Measurements from ENCODE around the gene FRMD8. TPM values are rescaled to one million over a fixed set of nuclear protein-coding genes. Genes with fewer than 3 reads are reported as not detected.
A peak's percentile ranks its signal among the peaks of the same experiment; 100 is the strongest.

Gene FRMD8
- total and polyA plus RNA-seq, 9 of the 15 experiments (the other 6 are each of a cell fraction or from before 2014, with no cell fraction given), result 4.5 to 54.5 (median 15.8) TPM

DNA sequence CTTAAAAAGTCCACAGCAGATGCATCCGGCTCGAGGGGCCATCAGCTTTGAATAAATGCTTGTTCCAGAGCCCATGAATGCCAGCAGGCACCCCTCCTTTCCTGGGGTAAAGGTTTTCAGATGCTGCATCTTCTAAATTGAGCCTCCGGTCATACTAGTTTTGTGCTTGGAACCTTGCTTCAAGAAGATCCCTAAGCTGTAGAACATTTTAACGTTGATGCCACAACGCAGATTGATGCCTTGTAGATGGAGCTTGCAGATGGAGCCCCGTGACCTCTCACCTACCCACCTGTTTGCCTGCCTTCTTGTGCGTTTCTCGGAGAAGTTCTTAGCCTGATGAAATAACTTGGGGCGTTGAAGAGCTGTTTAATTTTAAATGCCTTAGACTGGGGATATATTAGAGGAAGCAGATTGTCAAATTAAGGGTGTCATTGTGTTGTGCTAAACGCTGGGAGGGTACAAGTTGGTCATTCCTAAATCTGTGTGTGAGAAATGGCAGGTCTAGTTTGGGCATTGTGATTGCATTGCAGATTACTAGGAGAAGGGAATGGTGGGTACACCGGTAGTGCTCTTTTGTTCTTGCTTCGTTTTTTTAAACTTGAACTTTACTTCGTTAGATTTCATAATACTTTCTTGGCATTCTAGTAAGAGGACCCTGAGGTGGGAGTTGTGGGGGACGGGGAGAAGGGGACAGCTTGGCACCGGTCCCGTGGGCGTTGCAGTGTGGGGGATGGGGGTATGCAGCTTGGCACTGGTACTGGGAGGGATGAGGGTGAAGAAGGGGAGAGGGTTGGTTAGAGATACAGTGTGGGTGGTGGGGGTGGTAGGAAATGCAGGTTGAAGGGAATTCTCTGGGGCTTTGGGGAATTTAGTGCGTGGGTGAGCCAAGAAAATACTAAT, 38.0 kb downstream of the FRMD8 start (continued):
- TF ChIP-seq FOXM1 (IDR thresholded peaks at IDR 0.05; ENCODE audit: low read depth) (no peak), FOXM1 (CRISPR knock-in tag; IDR thresholded peaks at IDR 0.05; ENCODE audit: low read depth) (no peak), ARHGAP35 (IDR thresholded peaks at IDR 0.05; ENCODE audit: partially characterized antibody) (no peak), ZC3H4 (CRISPR knock-in tag; IDR thresholded peaks at IDR 0.05; ENCODE audit: borderline replicate concordance) (no peak), ZNF24 (IDR thresholded peaks at IDR 0.05) (no peak), DDX20 (tag; IDR thresholded peaks at IDR 0.05; ENCODE audit: low read depth) (no peak), FOXP1 (CRISPR knock-in tag; IDR thresholded peaks at IDR 0.05) (0 out of 2 replicates have a peak, but pooled peaks have one; percentile 23), DIDO1 (tag; IDR thresholded peaks at IDR 0.05; ENCODE audit: low read depth) (no peak), ZNF212 (CRISPR knock-in tag; IDR thresholded peaks at IDR 0.05) (no peak), NBN (IDR thresholded peaks at IDR 0.05; ENCODE audit: low read depth) (no peak), FOSL1 (tag; conservative IDR thresholded peaks at IDR 0.05) (no peak), ZNF143 (CRISPR knock-in tag; IDR thresholded peaks at IDR 0.05) (no peak), GATAD2B (IDR thresholded peaks at IDR 0.05; ENCODE audit: borderline replicate concordance) (no peak), ZNF512 (tag; IDR thresholded peaks at IDR 0.05) (no peak), SRF (CRISPR knock-in tag; IDR thresholded peaks at IDR 0.05) (0 out of 4 replicates have a peak, but pooled peaks of 1 of the 2 experiments have one; percentile 43), KDM4B (IDR thresholded peaks at IDR 0.05; ENCODE audit: borderline replicate concordance in 2 of 2, low read depth in 1 of 2) (no peak), ZNF232 (CRISPR knock-in tag; IDR thresholded peaks at IDR 0.05) (0 out of 2 replicates have a peak, but pooled peaks have one; percentile 68), L3MBTL2 (IDR thresholded peaks at IDR 0.05) (no peak)
- TF ChIP-seq, protein P1, sequence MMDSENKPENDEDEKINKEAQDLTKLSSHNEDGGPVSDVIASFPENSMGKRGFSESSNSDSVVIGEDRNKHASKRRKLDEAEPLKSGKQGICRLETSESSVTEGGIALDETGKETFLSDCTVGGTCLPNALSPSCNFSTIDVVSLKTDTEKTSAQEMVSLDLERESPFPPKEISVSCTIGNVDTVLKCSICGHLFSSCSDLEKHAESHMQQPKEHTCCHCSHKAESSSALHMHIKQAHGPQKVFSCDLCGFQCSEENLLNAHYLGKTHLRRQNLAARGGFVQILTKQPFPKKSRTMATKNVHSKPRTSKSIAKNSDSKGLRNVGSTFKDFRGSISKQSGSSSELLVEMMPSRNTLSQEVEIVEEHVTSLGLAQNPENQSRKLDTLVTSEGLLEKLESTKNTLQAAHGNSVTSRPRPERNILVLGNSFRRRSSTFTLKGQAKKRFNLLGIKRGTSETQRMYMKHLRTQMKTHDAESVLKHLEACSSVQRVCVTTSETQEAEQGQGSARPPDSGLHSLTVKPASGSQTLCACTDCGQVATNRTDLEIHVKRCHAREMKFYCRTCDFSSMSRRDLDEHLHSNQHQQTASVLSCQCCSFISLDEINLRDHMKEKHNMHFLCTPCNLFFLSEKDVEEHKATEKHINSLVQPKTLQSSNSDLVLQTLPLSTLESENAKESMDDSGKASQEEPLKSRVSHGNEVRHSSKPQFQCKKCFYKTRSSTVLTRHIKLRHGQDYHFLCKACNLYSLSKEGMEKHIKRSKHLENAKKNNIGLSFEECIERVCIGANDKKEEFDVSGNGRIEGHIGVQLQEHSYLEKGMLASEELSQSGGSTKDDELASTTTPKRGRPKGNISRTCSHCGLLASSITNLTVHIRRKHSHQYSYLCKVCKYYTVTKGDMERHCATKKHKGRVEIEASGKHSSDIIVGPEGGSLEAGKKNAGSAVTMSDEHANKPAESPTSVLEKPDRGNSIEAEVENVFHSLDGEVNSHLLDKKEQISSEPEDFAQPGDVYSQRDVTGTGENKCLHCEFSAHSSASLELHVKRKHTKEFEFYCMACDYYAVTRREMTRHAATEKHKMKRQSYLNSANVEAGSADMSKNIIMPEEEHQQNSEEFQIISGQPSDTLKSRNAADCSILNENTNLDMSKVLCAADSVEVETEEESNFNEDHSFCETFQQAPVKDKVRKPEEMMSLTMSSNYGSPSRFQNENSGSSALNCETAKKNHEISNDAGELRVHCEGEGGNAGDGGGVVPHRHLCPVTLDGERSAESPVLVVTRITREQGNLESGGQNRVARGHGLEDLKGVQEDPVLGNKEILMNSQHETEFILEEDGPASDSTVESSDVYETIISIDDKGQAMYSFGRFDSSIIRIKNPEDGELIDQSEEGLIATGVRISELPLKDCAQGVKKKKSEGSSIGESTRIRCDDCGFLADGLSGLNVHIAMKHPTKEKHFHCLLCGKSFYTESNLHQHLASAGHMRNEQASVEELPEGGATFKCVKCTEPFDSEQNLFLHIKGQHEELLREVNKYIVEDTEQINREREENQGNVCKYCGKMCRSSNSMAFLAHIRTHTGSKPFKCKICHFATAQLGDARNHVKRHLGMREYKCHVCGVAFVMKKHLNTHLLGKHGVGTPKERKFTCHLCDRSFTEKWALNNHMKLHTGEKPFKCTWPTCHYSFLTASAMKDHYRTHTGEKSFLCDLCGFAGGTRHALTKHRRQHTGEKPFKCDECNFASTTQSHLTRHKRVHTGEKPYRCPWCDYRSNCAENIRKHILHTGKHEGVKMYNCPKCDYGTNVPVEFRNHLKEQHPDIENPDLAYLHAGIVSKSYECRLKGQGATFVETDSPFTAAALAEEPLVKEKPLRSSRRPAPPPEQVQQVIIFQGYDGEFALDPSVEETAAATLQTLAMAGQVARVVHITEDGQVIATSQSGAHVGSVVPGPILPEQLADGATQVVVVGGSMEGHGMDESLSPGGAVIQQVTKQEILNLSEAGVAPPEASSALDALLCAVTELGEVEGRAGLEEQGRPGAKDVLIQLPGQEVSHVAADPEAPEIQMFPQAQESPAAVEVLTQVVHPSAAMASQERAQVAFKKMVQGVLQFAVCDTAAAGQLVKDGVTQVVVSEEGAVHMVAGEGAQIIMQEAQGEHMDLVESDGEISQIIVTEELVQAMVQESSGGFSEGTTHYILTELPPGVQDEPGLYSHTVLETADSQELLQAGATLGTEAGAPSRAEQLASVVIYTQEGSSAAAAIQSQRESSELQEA (IDR thresholded peaks at IDR 0.05; ENCODE audit: low read depth), result no peak

Measured in K562 (cell line).